Breast epithelium (tissue), 3 donors: ENCODE data around the gene SLC15A3.

Experiments used
- CTCF ChIP-seq, 3 donors: fragments of 450-650 bp; IDR thresholded peaks; one replicate each; pipeline ENCODE4 v1.5.1; 2016 to 2017; ENCODE audit warnings: antibody characterized with exemption in 3 of 3, mild to moderate bottlenecking in 3 of 3, moderate library complexity in 3 of 3
- POLR2A ChIP-seq: fragments of 450-650 bp; IDR thresholded peaks from one replicate; pipeline ENCODE4 v1.6.1; 2016; ENCODE audit warnings: antibody characterized with exemption, mild to moderate bottlenecking, moderate library complexity
- POLR2AphosphoS5 ChIP-seq, 3 donors: sonication (generic); formaldehyde crosslinking; IDR thresholded peaks; one replicate each; pipeline ENCODE4 v1.6.1; 2017; ENCODE audit warnings: antibody characterized with exemption in 3 of 3

GRCh38 chr11:60910711-60911380 lies 41.1 kb downstream of the SLC15A3 start:
- TF ChIP-seq CTCF (IDR thresholded peaks at IDR 0.05) = no peak
- TF ChIP-seq POLR2A = no peak
- TF ChIP-seq POLR2AphosphoS5 (IDR thresholded peaks at IDR 0.05) = no peak
